ENCODE results near the gene PAX3. TPM values are rescaled to one million over a fixed set of nuclear protein-coding genes. Genes with fewer than 3 reads are reported as not detected.

PAX3 gene
- total and polyA plus RNA-seq, 9 of the 15 experiments (the other 6 are each of a cell fraction or from before 2014, with no cell fraction given), result not detected

DNA sequence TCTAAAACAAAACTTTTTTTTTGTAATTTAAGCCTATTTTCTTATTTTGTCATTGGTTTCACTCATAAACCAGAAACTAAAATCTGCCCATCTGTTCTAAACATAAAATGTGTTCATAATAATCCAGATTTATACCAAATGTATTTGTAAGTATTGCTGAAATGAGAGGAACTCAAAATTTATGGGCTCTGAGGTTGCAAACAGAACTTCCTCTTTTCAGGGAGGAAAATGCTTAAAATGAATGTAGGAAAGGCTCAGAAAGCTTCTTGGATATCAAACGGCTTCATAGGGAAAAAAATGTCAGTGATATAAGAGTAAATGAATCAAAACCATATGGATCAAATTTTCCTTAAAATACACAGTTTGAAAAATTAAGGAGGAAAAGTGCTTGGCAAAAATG is 83.9 kb downstream of the PAX3 start:
- in situ Hi-C loops (cut with MboI), result no loop called here
- POLR2A ChIA-PET, result no interaction called here

DNA sequence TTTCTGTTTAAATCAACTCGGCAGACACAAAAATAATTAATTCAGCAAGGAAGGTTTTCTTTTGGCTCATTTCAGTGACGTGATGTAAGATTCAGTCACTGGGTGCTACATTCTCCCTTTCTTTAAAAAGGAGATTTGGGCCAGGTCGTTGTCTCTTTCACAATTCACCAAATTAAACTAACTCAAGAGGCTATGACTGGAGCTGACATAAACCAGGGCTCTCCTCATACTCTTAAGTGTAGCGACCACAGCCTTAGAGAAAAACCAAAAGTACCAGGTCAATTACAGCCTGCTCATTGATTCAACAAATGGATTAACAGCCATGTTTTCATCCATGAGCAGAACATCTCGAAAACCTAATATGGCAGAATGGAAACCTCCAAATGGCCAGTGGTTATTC is 85.7 kb downstream of the PAX3 start:
- Histone ChIP-seq H3K79me2 (ENCODE audit: control insufficient read depth, insufficient read depth, low read length) (no peaks in the 10 kb centered on the region), H3K36me3 (ENCODE audit: control insufficient read depth, insufficient read depth, low read length) (no peaks in the 10 kb centered on the region), H3K9me1 (ENCODE audit: control insufficient read depth, insufficient read depth, low read length) (no peaks in the 10 kb centered on the region), H3K4me2 (ENCODE audit: insufficient read depth, low read length) (no peak overlapping the region), H3K27me3 (ENCODE audit: control insufficient read depth in 2 of 2, insufficient read depth in 2 of 2, low read length in 2 of 2) (no peaks in the 10 kb centered on the region), H3K4me3 (no peak overlapping the region), H4K20me1 (replicated peaks; ENCODE audit: control insufficient read depth, insufficient read depth, low read length) (no peaks in the 10 kb centered on the region), H2AFZ (ENCODE audit: low read depth, low read length) (no peak overlapping the region), H3K9me3 (replicated peaks; ENCODE audit: control insufficient read depth, insufficient read depth, low read depth, low read length) (no peaks in the 10 kb centered on the region), H3K27ac (ENCODE audit: extremely low read depth, low read depth, low read length) (no peak overlapping the region), H3K9ac (ENCODE audit: insufficient read depth in 1 of 2, low read depth in 2 of 2, low read length in 2 of 2) (no peak overlapping the region), H3K4me1 (replicated peaks in 1 of 2; ENCODE audit: control insufficient read depth in 2 of 2, insufficient read depth in 2 of 2, low read length in 2 of 2) (no peaks in the 10 kb centered on the region)
- ChIA-PET CTCF (ENCODE audit: low intra/inter-chr PET ratio) (no interaction called here), POLR2A (no interaction called here)
- DNase-seq (ENCODE audit: extremely low read depth in 1 of 4, low spot score in 3 of 4) (no peak), FAIRE-seq (no peak), ATAC-seq (no peak)
- BruUV-seq (replicated peaks), result no TSS peak
- in situ Hi-C loops (cut with MboI) (no loop called here), intact Hi-C loops (cut with micrococcal nuclease) (no loop called here)
- WGBS (ENCODE audit: insufficient coverage, low coverage, missing lambda C conversion rate), result 0% methylated on average over 5 of the region's 5 CpGs
- TF ChIP-seq NFIC (IDR thresholded peaks at IDR 0.05) (no peak), SMARCA4 (IDR thresholded peaks at IDR 0.05) (no peak), HNRNPL (IDR thresholded peaks at IDR 0.05; ENCODE audit: low read depth, low read length) (no peak), SRF (CRISPR knock-in tag; IDR thresholded peaks at IDR 0.05) (no peak), KLF10 (CRISPR knock-in tag; IDR thresholded peaks at IDR 0.05) (no peak), ZNF586 (CRISPR knock-in tag; conservative IDR thresholded peaks at IDR 0.05) (no peak)
- TF ChIP-seq, protein P1, sequence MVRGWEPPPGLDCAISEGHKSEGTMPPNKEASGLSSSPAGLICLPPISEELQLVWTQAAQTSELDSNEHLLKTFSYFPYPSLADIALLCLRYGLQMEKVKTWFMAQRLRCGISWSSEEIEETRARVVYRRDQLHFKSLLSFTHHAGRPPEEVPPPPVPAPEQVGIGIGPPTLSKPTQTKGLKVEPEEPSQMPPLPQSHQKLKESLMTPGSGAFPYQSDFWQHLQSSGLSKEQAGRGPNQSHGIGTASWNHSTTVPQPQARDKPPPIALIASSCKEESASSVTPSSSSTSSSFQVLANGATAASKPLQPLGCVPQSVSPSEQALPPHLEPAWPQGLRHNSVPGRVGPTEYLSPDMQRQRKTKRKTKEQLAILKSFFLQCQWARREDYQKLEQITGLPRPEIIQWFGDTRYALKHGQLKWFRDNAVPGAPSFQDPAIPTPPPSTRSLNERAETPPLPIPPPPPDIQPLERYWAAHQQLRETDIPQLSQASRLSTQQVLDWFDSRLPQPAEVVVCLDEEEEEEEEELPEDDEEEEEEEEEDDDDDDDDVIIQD (CRISPR knock-in tag; IDR thresholded peaks at IDR 0.05), result no peak
- TF ChIP-seq, protein P2, sequence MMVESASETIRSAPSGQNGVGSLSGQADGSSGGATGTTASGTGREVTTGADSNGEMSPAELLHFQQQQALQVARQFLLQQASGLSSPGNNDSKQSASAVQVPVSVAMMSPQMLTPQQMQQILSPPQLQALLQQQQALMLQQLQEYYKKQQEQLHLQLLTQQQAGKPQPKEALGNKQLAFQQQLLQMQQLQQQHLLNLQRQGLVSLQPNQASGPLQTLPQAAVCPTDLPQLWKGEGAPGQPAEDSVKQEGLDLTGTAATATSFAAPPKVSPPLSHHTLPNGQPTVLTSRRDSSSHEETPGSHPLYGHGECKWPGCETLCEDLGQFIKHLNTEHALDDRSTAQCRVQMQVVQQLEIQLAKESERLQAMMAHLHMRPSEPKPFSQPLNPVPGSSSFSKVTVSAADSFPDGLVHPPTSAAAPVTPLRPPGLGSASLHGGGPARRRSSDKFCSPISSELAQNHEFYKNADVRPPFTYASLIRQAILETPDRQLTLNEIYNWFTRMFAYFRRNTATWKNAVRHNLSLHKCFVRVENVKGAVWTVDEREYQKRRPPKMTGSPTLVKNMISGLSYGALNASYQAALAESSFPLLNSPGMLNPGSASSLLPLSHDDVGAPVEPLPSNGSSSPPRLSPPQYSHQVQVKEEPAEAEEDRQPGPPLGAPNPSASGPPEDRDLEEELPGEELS (CRISPR knock-in tag; IDR thresholded peaks at IDR 0.05; ENCODE audit: borderline replicate concordance), result no peak

More for the DNA sequence above, 83.9 kb downstream of the PAX3 start:
- ATAC-seq, result no peak
- Histone ChIP-seq H3K36me3 (ENCODE audit: control insufficient read depth, insufficient read depth, low read length) (no peaks in the 10 kb centered on the region), H3K4me3 (no peak overlapping the region), H3K79me2 (ENCODE audit: control insufficient read depth, insufficient read depth, low read length) (no peaks in the 10 kb centered on the region), H3K27me3 (ENCODE audit: control insufficient read depth in 2 of 2, insufficient read depth in 2 of 2, low read length in 2 of 2) (no peaks in the 10 kb centered on the region), H3K9me3 (replicated peaks; ENCODE audit: control insufficient read depth, insufficient read depth, low read depth, low read length) (no peaks in the 10 kb centered on the region), H3K4me2 (ENCODE audit: insufficient read depth, low read length) (no peak overlapping the region), H3K4me1 (replicated peaks in 1 of 2; ENCODE audit: control insufficient read depth in 2 of 2, insufficient read depth in 2 of 2, low read length in 2 of 2) (no peaks in the 10 kb centered on the region), H3K9me1 (ENCODE audit: control insufficient read depth, insufficient read depth, low read length) (no peaks in the 10 kb centered on the region), H3K27ac (ENCODE audit: extremely low read depth, low read depth, low read length) (no peak overlapping the region), H4K20me1 (replicated peaks; ENCODE audit: control insufficient read depth, insufficient read depth, low read length) (no peaks in the 10 kb centered on the region), H2AFZ (ENCODE audit: low read depth, low read length) (no peak overlapping the region), H3K9ac (ENCODE audit: insufficient read depth in 1 of 2, low read depth in 2 of 2, low read length in 2 of 2) (no peak overlapping the region)
- CTCF ChIA-PET (ENCODE audit: low intra/inter-chr PET ratio), result no interaction called here
- no peak for FAIRE-seq
- TF ChIP-seq LCOR (CRISPR knock-in tag; IDR thresholded peaks at IDR 0.05) (no peak), CAMTA2 (CRISPR knock-in tag; conservative IDR thresholded peaks at IDR 0.05) (no peak), CBFB (CRISPR knock-in tag; IDR thresholded peaks at IDR 0.05) (no peak)
- TF ChIP-seq, protein P3, sequence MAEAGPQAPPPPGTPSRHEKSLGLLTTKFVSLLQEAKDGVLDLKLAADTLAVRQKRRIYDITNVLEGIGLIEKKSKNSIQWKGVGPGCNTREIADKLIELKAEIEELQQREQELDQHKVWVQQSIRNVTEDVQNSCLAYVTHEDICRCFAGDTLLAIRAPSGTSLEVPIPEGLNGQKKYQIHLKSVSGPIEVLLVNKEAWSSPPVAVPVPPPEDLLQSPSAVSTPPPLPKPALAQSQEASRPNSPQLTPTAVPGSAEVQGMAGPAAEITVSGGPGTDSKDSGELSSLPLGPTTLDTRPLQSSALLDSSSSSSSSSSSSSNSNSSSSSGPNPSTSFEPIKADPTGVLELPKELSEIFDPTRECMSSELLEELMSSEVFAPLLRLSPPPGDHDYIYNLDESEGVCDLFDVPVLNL (CRISPR knock-in tag; IDR thresholded peaks at IDR 0.05; ENCODE audit: low read depth), result no peak
- no peak for DNase-seq (ENCODE audit: extremely low read depth in 1 of 4, low spot score in 3 of 4)
- intact Hi-C loops (cut with micrococcal nuclease), result no loop called here
- BruUV-seq (replicated peaks), result no TSS peak
- 0% methylated on average over 1 of the region's 1 CpG for WGBS (ENCODE audit: insufficient coverage, low coverage, missing lambda C conversion rate)
